MM.1S (cell line): ENCODE results near the gene TASL.

Source experiments
- DNase-seq: peaks from one replicate; pipeline ENCODE4 v3.0.0-alpha.2; 2015
- H2AFZ ChIP-seq: fragments of 300-600 bp; sonication (generic); 2 replicates; pipeline ENCODE4 v1.6.0; 2016; ENCODE audit warnings: antibody characterized with exemption, low read length
- H3F3A ChIP-seq: fragments of 300-600 bp; sonication (generic); 2 replicates; pipeline ENCODE4 v1.6.1; 2016; ENCODE audit warnings: mild to moderate bottlenecking, antibody characterized with exemption, low read length, moderate library complexity, mixed read lengths; ENCODE audit not compliant: insufficient read depth
- H3K27ac ChIP-seq: fragments of 300-600 bp; sonication (generic); 2 replicates; pipeline ENCODE4 v1.5.1; 2016; ENCODE audit warnings: mild to moderate bottlenecking, low read length
- H3K27me3 ChIP-seq: fragments of 300-600 bp; sonication (generic); replicated peaks from 2 replicates; pipeline ENCODE4 v1.6.0; 2016; ENCODE audit warnings: low read length; ENCODE audit not compliant: insufficient read depth
- H3K36me3 ChIP-seq: fragments of 300-600 bp; sonication (generic); replicated peaks from 2 replicates; pipeline ENCODE4 v1.6.1; 2016; ENCODE audit warnings: mild to moderate bottlenecking, low read length, mixed read lengths; ENCODE audit not compliant: insufficient read depth
- H3K4me1 ChIP-seq: fragments of 300-600 bp; sonication (generic); 2 replicates; pipeline ENCODE4 v1.6.1; 2016; ENCODE audit warnings: low read length, mixed read lengths
- H3K4me2 ChIP-seq: fragments of 300-600 bp; sonication (generic); 2 replicates; pipeline ENCODE4 v1.6.0; 2016; ENCODE audit warnings: low read depth, low read length
- H3K4me3 ChIP-seq: fragments of 300-600 bp; sonication (generic); 2 replicates; pipeline ENCODE4 v1.5.1; 2016; ENCODE audit warnings: low read length, mixed read lengths
- H3K79me2 ChIP-seq: fragments of 300-600 bp; sonication (generic); 2 replicates; pipeline ENCODE4 v1.6.1; 2016; ENCODE audit warnings: mixed run types, low read length, mixed read lengths
- H3K9ac ChIP-seq: fragments of 300-600 bp; sonication (generic); 2 replicates; pipeline ENCODE4 v1.6.1; 2016; ENCODE audit warnings: low read length, mixed read lengths
- H3K9me2 ChIP-seq: fragments of 300-600 bp; sonication (generic); replicated peaks from 2 replicates; pipeline ENCODE4 v1.6.1; 2016; ENCODE audit warnings: mild to moderate bottlenecking, low read length, mixed read lengths; ENCODE audit not compliant: insufficient read depth
- H3K9me3 ChIP-seq: fragments of 300-600 bp; sonication (generic); replicated peaks from 2 replicates; pipeline ENCODE4 v1.6.1; 2016; ENCODE audit warnings: mild to moderate bottlenecking, low read length, mixed read lengths; ENCODE audit not compliant: insufficient read depth
- H4K20me1 ChIP-seq: fragments of 300-600 bp; sonication (generic); 2 replicates; pipeline ENCODE4 v1.6.1; 2016; ENCODE audit warnings: mild to moderate bottlenecking, low read length, moderate library complexity, mixed read lengths; ENCODE audit not compliant: insufficient read depth
- EZH2 ChIP-seq: fragments of 300-600 bp; sonication (generic); optimal IDR thresholded peaks from 2 replicates; pipeline ENCODE3; 2017; ENCODE audit warnings: low read depth, mild to moderate bottlenecking, antibody characterized with exemption, low read length, mixed read lengths
- EZH2phosphoT487 ChIP-seq: fragments of 300-600 bp; sonication (generic); IDR thresholded peaks from 2 replicates; pipeline ENCODE4 v1.6.1; 2018; ENCODE audit warnings: antibody characterized with exemption, low read length
- TF ChIP-seq, protein P1 (sequence below): fragments of 300-600 bp; sonication (generic); IDR thresholded peaks from 2 replicates; pipeline ENCODE4 v1.5.1; 2016; ENCODE audit warnings: antibody characterized with exemption, low read length, mixed read lengths

Gene TASL

GRCh38 chrX:30597216-30598012 lies 19.8 kb upstream of the TASL start:
- Histone ChIP-seq H3K79me2 (no peaks in the 10 kb centered on the region), H3K9me2 (no peaks in the 10 kb centered on the region), H3K4me2 (peak overlapping the region; percentile 5; the same call in 1 of the 2 replicates), H3K27me3 (no peaks in the 10 kb centered on the region), H3K9ac (no peak overlapping the region), H3K36me3 (no peaks in the 10 kb centered on the region), H3K4me1 (peaks cover 20% of the 10 kb centered on the region), H3K9me3 (no peaks in the 10 kb centered on the region), H3K27ac (peak overlapping the region; percentile 47; the same call in 1 of the 2 replicates), H3F3A (peaks cover 7% of the 10 kb centered on the region), H4K20me1 (no peaks in the 10 kb centered on the region), H3K4me3 (no peak overlapping the region), H2AFZ (no peak overlapping the region)
- DNase-seq = no peak
- TF ChIP-seq EZH2phosphoT487 (no peak), EZH2 (no peak)
- TF ChIP-seq, protein P1, sequence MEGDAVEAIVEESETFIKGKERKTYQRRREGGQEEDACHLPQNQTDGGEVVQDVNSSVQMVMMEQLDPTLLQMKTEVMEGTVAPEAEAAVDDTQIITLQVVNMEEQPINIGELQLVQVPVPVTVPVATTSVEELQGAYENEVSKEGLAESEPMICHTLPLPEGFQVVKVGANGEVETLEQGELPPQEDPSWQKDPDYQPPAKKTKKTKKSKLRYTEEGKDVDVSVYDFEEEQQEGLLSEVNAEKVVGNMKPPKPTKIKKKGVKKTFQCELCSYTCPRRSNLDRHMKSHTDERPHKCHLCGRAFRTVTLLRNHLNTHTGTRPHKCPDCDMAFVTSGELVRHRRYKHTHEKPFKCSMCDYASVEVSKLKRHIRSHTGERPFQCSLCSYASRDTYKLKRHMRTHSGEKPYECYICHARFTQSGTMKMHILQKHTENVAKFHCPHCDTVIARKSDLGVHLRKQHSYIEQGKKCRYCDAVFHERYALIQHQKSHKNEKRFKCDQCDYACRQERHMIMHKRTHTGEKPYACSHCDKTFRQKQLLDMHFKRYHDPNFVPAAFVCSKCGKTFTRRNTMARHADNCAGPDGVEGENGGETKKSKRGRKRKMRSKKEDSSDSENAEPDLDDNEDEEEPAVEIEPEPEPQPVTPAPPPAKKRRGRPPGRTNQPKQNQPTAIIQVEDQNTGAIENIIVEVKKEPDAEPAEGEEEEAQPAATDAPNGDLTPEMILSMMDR = no peak

DNA sequence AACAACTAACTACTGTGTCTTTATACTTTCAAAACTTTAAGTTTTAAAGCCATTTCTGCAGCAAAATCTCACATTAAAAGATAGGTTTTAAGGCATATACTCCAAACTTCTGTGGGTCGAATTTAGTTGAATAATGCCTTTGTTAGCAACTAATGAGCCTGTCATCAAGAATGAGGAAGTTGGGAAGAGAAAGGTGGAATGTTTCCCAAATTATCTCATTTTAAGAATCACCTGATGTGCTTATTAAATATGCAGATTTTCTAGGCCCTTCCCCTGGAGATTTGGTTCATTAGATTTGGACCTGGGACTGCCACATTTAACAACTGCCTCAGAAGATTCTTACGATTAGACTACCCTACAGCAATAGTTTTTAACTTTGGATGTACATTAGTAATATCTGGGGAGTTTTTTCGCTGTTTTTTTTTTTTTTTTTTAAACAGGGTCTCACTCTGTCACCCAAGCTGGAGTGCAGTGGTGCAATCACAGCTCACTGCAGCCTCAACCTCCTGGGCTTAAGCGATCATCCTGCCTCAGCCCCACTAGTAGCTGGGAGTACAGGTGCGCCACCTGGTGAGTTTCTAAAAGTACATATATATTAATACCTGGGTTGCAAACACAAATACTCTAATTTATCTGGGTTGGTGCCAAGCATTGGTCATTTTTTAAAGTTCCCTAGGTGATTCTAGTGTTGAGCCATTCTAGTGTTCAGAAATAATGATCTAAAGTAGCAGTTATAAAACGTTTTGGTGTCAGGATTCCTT lies 16.1 kb upstream of the TASL start:
- no peak for TF ChIP-seq EZH2
- no peak for TF ChIP-seq EZH2phosphoT487
- TF ChIP-seq, protein P1 = peak; percentile 39
- Histone ChIP-seq H3K4me2 (peak overlapping the region; percentile 59; the same call in 1 of the 2 replicates), H3K4me3 (no peak overlapping the region), H3K9me3 (no peaks in the 10 kb centered on the region), H3K27ac (peak overlapping the region; percentile 47; the same call in 1 of the 2 replicates), H3K79me2 (no peaks in the 10 kb centered on the region), H3K27me3 (no peaks in the 10 kb centered on the region), H3K9ac (peak overlapping the region; percentile 25; the same call in 1 of the 2 replicates), H2AFZ (0 out of 2 replicates have a peak overlapping the region, but pooled peaks have one; percentile 42), H3F3A (peaks cover 7% of the 10 kb centered on the region), H3K4me1 (peaks cover 20% of the 10 kb centered on the region), H3K9me2 (no peaks in the 10 kb centered on the region), H4K20me1 (no peaks in the 10 kb centered on the region), H3K36me3 (no peaks in the 10 kb centered on the region)
- DNase-seq = peak; percentile 62

- no peaks in the 10 kb centered on the region for H3K9me3 ChIP-seq
- H3K4me3 ChIP-seq = no peak overlapping the region
- H3K9ac ChIP-seq = peak overlapping the region; percentile 25; the same call in 1 of the 2 replicates
- H3K36me3 ChIP-seq = no peaks in the 10 kb centered on the region
- H3F3A ChIP-seq = peaks cover 7% of the 10 kb centered on the region
- H3K4me1 ChIP-seq = peaks cover 20% of the 10 kb centered on the region
- no peaks in the 10 kb centered on the region for H4K20me1 ChIP-seq
- H3K27ac ChIP-seq = peak overlapping the region; percentile 47; the same call in 1 of the 2 replicates
- H3K79me2 ChIP-seq = no peaks in the 10 kb centered on the region
- H3K9me2 ChIP-seq = no peaks in the 10 kb centered on the region
- DNase-seq = no peak
- H3K27me3 ChIP-seq = no peaks in the 10 kb centered on the region
- peak overlapping the region; percentile 59; the same call in 1 of the 2 replicates for H3K4me2 ChIP-seq
- TF ChIP-seq, protein P1 = no peak
- no peak for TF ChIP-seq EZH2phosphoT487
- no peak for TF ChIP-seq EZH2
- peak overlapping the region; percentile 42; the same call in 1 of the 2 replicates for H2AFZ ChIP-seq
These were observed 15.3 kb upstream of the TASL start for GRCh38 chrX:30592831-30593230.
